IPS-18a (cell line): Measurements from ENCODE around the gene ATXN2L.
"Not testable (repeated sequence)": the region's sequence is repeated elsewhere in the genome, so short reads cannot be mapped to it uniquely, and the experiment has no call there.

Experiments used
- H3K27ac ChIP-seq: one replicate; pipeline ENCODE4 v1.5.1; 2013; ENCODE audit warnings: low read length
- H3K27me3 ChIP-seq: one replicate; pipeline ENCODE4 v1.6.1; 2013; ENCODE audit warnings: mild to moderate bottlenecking, low read length; ENCODE audit not compliant: control insufficient read depth, insufficient read depth
- H3K36me3 ChIP-seq: one replicate; pipeline ENCODE4 v1.6.1; 2013; ENCODE audit warnings: low read depth, low read length; ENCODE audit not compliant: control insufficient read depth
- H3K4me1 ChIP-seq: one replicate; pipeline ENCODE4 v1.6.1; 2013; ENCODE audit warnings: low read depth, low read length; ENCODE audit not compliant: control insufficient read depth
- H3K4me3 ChIP-seq: one replicate; pipeline ENCODE4 v1.5.1; 2013; ENCODE audit warnings: low read length
- H3K9ac ChIP-seq: one replicate; pipeline ENCODE4 v1.6.1; 2013; ENCODE audit warnings: mild to moderate bottlenecking, low read length, moderate library complexity
- H3K9me3 ChIP-seq: one replicate; pipeline ENCODE4 v1.6.1; 2013; ENCODE audit warnings: low read depth, low read length; ENCODE audit not compliant: control insufficient read depth

The ATXN2L gene

GRCh38 chr16:28859326-28859725, 36.5 kb downstream of the ATXN2L start:
- Histone ChIP-seq H3K9me3 (no peaks in the 10 kb centered on the region), H3K4me3 (no peak overlapping the region), H3K4me1 (no peaks in the 10 kb centered on the region), H3K27me3 (no peaks in the 10 kb centered on the region), H3K9ac (no peak overlapping the region), H3K36me3 (no peaks in the 10 kb centered on the region), H3K27ac (no peak overlapping the region)

GRCh38 chr16:28863929-28864793, 41.4 kb downstream of the ATXN2L start:
- peak overlapping the region; percentile 15 for H3K27ac ChIP-seq
- H3K9ac ChIP-seq = peak overlapping the region; percentile 89
- peak overlapping the region; percentile 83 for H3K4me3 ChIP-seq
- no peaks in the 10 kb centered on the region for H3K9me3 ChIP-seq
- no peaks in the 10 kb centered on the region for H3K27me3 ChIP-seq
- H3K36me3 ChIP-seq = peaks cover 18% of the 10 kb centered on the region
- peaks cover 3% of the 10 kb centered on the region for H3K4me1 ChIP-seq

GRCh38 chr16:28865001-28865688, 42.3 kb downstream of the ATXN2L start:
- Histone ChIP-seq H3K9me3 (no peaks in the 10 kb centered on the region), H3K27me3 (no peaks in the 10 kb centered on the region), H3K27ac (no peak overlapping the region), H3K4me3 (peak overlapping the region; percentile 83), H3K4me1 (peaks cover 3% of the 10 kb centered on the region), H3K36me3 (peaks cover 27% of the 10 kb centered on the region), H3K9ac (peak overlapping the region; percentile 89)

GRCh38 chr16:28865722-28866453, 43.1 kb downstream of the ATXN2L start:
- H3K4me3 ChIP-seq = no peak overlapping the region
- no peaks in the 10 kb centered on the region for H3K27me3 ChIP-seq
- peaks cover 3% of the 10 kb centered on the region for H3K4me1 ChIP-seq
- no peaks in the 10 kb centered on the region for H3K9me3 ChIP-seq
- no peak overlapping the region for H3K9ac ChIP-seq
- no peak overlapping the region for H3K27ac ChIP-seq
- peaks cover 30% of the 10 kb centered on the region for H3K36me3 ChIP-seq

GRCh38 chr16:28866454-28866804, 43.6 kb downstream of the ATXN2L start:
- no peaks in the 10 kb centered on the region for H3K9me3 ChIP-seq
- H3K9ac ChIP-seq = no peak overlapping the region
- H3K4me1 ChIP-seq = peaks cover 3% of the 10 kb centered on the region
- no peaks in the 10 kb centered on the region for H3K27me3 ChIP-seq
- peaks cover 30% of the 10 kb centered on the region for H3K36me3 ChIP-seq
- no peak overlapping the region for H3K4me3 ChIP-seq
- no peak overlapping the region for H3K27ac ChIP-seq

- H3K27me3 ChIP-seq = no peaks in the 10 kb centered on the region
Measured at GRCh38 chr16:28867241-28867640, 44.4 kb downstream of the ATXN2L start.

GRCh38 chr16:28867646-28868045, 44.8 kb downstream of the ATXN2L start:
- H3K4me1 ChIP-seq, H3K27me3 ChIP-seq, H3K27ac ChIP-seq, H3K9me3 ChIP-seq, H3K4me3 ChIP-seq, H3K9ac ChIP-seq: not testable (repeated sequence)
- peaks cover 32% of the 10 kb centered on the region for H3K36me3 ChIP-seq

More at GRCh38 chr16:28867241-28867640, 44.4 kb downstream of the ATXN2L start:
- H3K36me3 ChIP-seq = peaks cover 32% of the 10 kb centered on the region
- H3K4me3 ChIP-seq = no peak overlapping the region
- peaks cover 3% of the 10 kb centered on the region for H3K4me1 ChIP-seq
- H3K9me3 ChIP-seq = no peaks in the 10 kb centered on the region
- H3K27ac ChIP-seq = no peak overlapping the region
- H3K9ac ChIP-seq = no peak overlapping the region

- Histone ChIP-seq H3K9ac (no peak overlapping the region), H3K27ac (no peak overlapping the region), H3K4me1 (peaks cover 3% of the 10 kb centered on the region), H3K36me3 (peaks cover 35% of the 10 kb centered on the region), H3K27me3 (no peaks in the 10 kb centered on the region), H3K9me3 (no peaks in the 10 kb centered on the region), H3K4me3 (no peak overlapping the region)
Measured at GRCh38 chr16:28869201-28869600, 46.4 kb downstream of the ATXN2L start.

- Histone ChIP-seq H3K36me3 (peaks cover 27% of the 10 kb centered on the region), H3K9ac (no peak overlapping the region), H3K27ac (no peak overlapping the region), H3K9me3 (no peaks in the 10 kb centered on the region), H3K4me3 (no peak overlapping the region), H3K27me3 (no peaks in the 10 kb centered on the region), H3K4me1 (no peaks in the 10 kb centered on the region)
Measured at GRCh38 chr16:28872952-28873351, 50.2 kb downstream of the ATXN2L start.

GRCh38 chr16:28873543-28874201, 50.9 kb downstream of the ATXN2L start:
- no peaks in the 10 kb centered on the region for H3K4me1 ChIP-seq
- H3K4me3 ChIP-seq = no peak overlapping the region
- no peak overlapping the region for H3K9ac ChIP-seq
- H3K9me3 ChIP-seq = no peaks in the 10 kb centered on the region
- no peaks in the 10 kb centered on the region for H3K27me3 ChIP-seq
- no peak overlapping the region for H3K27ac ChIP-seq
- peaks cover 25% of the 10 kb centered on the region for H3K36me3 ChIP-seq

- peaks cover 18% of the 10 kb centered on the region for H3K36me3 ChIP-seq
- no peak overlapping the region for H3K9ac ChIP-seq
- no peaks in the 10 kb centered on the region for H3K4me1 ChIP-seq
- no peaks in the 10 kb centered on the region for H3K9me3 ChIP-seq
- H3K4me3 ChIP-seq = no peak overlapping the region
- no peak overlapping the region for H3K27ac ChIP-seq
- no peaks in the 10 kb centered on the region for H3K27me3 ChIP-seq
Measured at GRCh38 chr16:28874406-28874805, 51.6 kb downstream of the ATXN2L start.
